NCI-H1417 treated with DMSO at 0.1 percent for 48 hours (cell line): Measurements from ENCODE around the gene LRRC74B.

Experiments
- DNase-seq: peaks from one replicate; lab custom pipeline; 2025; lab: John Stamatoyannopoulos, UW

LRRC74B gene

DNA sequence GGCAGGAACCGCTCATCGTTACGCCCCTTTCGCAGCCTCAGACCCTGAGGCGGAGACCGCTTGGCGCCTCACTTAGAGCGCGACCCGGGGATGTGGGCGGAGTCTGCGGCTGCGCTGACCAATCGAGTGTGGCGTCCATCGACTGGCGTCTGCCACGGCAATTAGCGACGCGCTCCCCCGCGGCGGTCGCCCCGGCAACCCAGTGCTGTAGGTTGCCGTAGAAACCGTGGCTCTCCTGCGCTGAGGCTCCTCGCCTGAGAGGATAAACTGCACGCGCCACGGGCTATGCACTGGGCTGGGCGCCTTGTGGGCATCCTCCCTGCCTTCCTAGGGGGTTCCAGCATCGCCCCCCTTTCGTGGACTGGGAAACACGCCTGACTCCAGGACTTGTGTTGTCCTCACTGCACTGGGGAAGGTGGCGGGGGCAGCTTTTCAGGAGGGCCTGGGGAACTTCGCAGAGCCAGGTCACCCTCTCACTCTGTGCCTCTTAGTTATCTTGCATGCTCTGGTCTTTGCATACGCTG is 31.5 kb upstream of the LRRC74B start:
- peak; percentile 79 for DNase-seq

DNA sequence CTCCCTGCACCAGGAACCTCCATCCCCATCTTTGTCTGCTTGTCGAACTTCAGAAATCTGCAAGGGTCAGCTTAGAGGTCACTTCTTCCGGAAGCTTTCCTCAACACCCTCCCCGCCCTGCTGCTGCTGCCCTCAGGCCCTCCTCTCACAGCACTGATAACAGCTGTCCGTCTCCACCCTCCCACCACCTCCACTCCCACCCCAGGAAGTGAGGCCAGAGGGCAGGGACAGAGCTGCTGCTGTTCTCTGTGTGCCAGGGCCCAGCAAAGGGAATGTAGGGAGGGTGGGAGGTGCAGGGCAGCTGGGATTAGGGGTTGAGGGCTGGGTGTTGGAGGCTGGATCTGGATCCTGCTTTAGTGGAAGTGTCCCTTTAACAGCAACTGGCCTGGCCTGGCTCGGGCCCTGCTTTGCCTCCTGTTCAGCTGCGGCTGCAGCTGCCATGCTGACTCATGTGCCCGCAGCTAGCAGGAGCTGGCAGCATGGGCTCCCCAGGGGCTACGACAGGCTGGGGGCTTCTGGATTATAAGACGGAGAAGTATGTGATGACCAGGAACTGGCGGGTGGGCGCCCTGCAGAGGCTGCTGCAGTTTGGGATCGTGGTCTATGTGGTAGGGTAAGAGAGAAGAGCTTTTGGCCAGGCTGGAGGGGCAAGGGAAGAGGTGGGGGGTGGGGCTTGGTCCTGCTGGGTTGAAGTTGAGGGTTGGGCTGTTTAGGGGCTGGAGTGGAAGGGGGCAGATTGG is 30.9 kb upstream of the LRRC74B start, which contains the start of gene P2RX6:
Gene P2RX6, plus strand, starts transcription at position 440 of the 740 bp plus-strand sequence. Its CDS starts 10 bp downstream, at position 450.
- no peak for DNase-seq

DNA sequence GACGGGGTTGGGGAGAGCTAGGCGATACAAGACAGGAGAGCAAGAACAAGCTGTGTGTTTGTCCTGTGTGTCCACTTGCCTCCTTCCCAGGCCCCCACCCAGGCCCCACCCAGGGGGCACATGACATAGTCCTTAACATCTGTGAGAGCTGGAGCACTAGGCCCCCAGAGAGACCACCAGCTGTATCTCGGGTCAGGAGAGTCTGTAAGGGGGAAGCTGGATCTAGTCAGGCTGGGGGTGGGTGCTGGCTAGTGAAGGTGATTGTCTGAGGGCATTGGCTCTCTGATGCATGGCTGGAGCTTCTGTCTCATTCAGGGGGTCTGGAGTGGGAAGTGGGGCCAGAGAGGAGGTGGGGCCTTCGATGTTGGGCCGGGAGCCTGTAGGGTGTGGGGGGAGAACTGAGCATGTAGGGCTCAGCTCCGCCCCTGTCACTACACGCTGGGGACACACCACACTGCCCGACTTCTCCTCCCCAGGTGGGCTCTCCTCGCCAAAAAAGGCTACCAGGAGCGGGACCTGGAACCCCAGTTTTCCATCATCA is 30.2 kb upstream of the LRRC74B start:
- no peak for DNase-seq

GRCh38 chr22:21016644-21017420 is 28.9 kb upstream of the LRRC74B start:
- no peak for DNase-seq

- no peak for DNase-seq
Measured at GRCh38 chr22:21018314-21018713, 27.4 kb upstream of the LRRC74B start.

GRCh38 chr22:21020802-21021429 is 24.8 kb upstream of the LRRC74B start:
- no peak for DNase-seq

- no peak for DNase-seq
Measured at GRCh38 chr22:21022507-21022906, 23.2 kb upstream of the LRRC74B start.

DNA sequence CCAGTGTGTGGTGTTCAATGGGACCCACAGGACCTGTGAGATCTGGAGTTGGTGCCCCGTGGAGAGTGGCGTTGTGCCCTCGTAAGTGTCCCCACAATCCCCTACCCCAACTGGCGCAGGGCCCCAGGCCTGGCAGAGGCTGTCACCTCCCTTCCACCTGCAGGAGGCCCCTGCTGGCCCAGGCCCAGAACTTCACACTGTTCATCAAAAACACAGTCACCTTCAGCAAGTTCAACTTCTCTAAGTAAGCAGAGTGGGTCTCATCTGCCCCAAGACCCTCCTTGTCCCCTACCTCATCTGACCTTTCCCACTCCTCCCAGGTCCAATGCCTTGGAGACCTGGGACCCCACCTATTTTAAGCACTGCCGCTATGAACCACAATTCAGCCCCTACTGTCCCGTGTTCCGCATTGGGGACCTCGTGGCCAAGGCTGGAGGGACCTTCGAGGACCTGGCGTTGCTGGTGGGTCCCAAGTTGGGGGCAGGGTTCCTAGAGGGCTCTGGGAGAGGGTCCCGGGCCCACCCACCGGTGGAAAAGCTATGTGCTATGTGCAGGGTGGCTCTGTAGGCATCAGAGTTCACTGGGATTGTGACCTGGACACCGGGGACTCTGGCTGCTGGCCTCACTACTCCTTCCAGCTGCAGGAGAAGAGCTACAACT is 22.7 kb upstream of the LRRC74B start:
- DNase-seq, result no peak

DNA sequence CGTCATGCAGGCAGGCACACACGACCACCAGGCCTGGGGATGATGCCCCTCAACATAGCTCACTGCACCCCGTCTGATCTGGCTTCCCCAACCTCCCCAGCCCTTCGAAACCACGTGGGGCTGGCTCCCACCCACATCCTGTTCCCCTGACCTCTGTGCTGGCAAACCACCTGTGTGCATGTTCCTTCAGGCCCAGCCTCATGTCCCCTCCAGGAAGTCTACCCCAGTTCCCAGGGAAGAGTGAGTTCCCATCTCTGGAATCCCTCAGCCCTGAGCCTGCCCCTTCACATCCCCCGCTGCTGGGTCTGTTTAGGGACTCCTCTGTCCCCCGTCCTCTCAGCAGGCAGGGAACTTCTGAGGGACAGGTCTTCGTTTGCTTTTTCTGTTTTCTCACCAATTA is 20.5 kb upstream of the LRRC74B start:
- DNase-seq, result no peak

- no peak for DNase-seq
Measured at GRCh38 chr22:21025763-21026755, 19.7 kb upstream of the LRRC74B start.

DNA sequence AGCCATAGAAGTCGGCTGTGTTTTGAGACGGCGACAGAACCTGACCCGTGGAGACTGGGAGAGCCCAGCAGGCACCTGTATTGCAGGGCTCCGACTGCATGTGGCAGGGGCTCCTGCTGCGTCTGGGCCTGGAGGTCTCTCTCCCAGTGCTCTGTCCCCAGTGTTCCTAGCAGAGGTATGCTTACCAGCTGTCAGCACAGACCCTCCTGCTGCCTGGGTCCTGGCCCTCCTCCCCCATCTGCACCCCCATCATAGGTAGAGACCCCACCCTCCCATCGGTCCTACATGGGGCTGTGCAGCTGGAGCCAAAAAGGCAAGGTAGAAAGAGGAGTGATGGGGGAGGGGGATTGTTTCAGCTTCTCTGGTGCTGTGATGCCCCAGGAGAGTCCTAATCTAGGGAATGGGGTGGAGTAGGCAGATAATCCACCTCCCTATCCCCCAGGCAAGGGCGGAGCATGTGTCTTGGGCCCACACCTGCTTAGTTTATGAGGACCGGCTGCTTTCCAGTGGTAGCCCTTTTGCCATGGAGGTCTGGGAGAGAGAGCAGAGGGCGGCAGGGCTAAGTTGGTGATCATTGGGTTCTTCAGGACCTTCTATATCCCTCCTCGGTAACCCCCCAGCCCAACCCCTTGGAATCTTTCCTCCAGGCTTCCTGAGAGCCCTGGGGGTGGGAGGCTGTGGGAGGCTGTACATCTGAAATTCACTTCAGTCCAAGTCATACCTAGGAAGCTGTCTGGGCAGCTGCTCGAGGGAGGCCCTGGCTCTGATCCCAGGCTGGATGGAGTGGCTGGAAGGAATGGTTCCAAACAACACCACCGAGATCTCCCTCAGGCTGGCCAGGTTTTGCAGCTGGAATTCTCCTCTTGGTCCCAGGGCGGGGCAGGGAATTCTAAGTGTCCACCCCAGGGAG is 18.7 kb upstream of the LRRC74B start:
- no peak for DNase-seq

- no peak for DNase-seq
Measured at GRCh38 chr22:21028277-21029251, 17.2 kb upstream of the LRRC74B start.

DNA sequence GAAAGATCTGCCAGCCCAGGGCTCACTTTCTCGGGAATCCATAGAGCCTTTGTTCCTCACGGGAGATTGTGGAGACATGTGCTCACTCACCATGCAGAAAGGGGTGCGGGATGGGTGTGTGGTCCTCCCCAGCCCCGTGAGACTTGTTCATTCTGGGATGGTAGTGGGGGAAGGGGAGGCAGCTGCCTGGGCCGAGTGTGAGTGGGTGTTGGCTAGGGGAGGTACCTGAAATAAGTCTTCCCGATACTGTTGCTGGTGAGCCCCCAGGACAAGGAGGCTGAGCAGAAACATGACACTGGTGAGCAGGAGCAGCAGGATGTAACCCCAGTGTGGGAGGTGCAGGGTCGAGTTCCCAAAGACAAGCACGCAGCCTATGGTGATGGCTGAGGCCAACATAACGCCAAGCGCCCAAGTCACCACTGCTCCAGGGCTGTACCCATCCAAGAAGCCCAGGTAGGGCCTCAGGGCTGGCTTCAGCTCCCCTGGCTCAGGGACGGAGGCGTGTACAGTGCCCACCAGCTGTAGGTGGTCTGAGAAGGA is 16.2 kb upstream of the LRRC74B start:
- DNase-seq, result no peak

DNA sequence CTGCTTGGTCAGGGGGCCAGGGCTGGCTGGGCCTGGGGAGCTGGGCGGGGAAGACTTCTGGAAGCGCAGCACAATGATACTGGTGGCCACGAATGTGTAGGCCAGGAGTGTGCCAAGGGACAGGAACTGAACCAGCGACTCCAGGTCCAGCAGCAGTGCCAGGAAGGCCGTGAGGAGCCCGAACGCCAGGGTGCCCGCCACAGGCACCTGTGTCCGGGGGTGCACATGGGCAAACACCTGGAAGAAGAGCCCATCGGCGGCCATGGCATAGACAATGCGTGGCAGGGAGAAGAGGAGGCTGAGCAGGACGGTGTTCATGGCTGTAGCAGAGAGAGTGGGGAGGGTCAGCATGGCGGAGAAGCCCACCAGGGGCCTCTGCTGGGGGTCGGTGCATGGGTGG is 15.7 kb upstream of the LRRC74B start:
- DNase-seq, result no peak

GRCh38 chr22:21030621-21031544 is 14.9 kb upstream of the LRRC74B start:
- no peak for DNase-seq

DNA sequence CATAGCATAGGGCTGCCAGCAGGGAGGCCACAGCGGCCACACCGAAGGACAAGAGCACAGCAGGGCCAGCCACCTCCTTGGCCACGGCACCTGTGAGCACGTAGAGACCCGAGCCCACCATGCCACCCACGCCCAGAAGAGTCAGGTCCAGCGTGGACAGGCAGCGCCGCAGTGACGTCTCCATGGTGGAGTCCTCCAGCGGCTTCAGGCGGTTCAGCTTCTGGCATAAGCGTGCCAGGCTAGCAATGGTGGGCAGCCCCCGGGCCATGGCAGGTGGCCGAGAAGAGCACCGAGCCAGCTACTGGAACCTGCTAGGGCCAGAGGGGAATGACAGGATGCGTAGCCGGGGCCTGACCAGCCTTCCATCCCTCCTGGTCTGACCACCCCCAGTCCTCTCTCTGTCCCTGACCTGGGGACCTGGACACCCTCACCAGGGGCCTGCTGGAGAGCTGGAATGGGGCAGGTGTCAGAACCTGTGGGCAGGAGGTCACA is 14.2 kb upstream of the LRRC74B start:
- no peak for DNase-seq
